ENCODE measurements around the gene LSM11. TPM values are rescaled to one million over a fixed set of nuclear protein-coding genes. Genes with fewer than 3 reads are reported as not detected.

Gene LSM11
- total and polyA plus RNA-seq, 2 of the 4 experiments (the other 2 are of a cell fraction): 1.4 to 3.0 TPM

DNA sequence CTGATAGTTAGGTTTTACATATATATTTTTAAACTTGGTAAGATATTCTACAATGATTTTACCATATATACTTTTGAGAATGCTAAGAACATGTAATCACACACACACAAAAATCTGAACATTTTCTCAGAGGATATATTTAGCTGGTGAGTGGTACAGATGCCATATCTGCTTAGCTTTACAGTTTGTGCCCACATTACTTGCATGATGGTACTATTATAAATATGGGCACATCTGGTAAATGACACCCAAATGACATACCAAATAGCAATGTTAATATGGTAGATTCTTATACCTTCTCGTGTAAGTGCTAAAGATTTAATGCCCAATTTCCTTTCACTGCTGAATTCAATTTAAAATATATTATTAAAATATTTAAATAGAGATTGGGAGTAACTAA lies 56.6 kb downstream of the LSM11 start:
- no peak for ATAC-seq (ENCODE audit: low read depth)
- no peak overlapping the region; the same call in 1 of the 2 replicates for H3K23ac ChIP-seq (ENCODE audit: low read depth, low read length)

More for the DNA sequence above, 56.6 kb downstream of the LSM11 start:
- H2BK15ac ChIP-seq (ENCODE audit: low read depth, low read length): no peak overlapping the region
- dilution Hi-C loops (cut with HindIII; ENCODE audit: low sequenced_read_pairs, unreplicated experiment): loop anchor here (25.0 kb wide), 1 partner anchor 212 kb away; no protein-coding TSS in a partner anchor
- in situ Hi-C loops (cut with MboI; ENCODE audit: low sequenced_read_pairs): no loop called here
- no peaks in the 10 kb centered on the region for H3K9me1 ChIP-seq (ENCODE audit: insufficient read depth, low read length)
- no peaks in the 10 kb centered on the region for H3K27me3 ChIP-seq (ENCODE audit: control insufficient read depth, insufficient read depth, low read length)
- no peak overlapping the region for H3K56ac ChIP-seq (ENCODE audit: extremely low read depth, insufficient read depth, low read length)
- H4K91ac ChIP-seq (ENCODE audit: insufficient read depth, low read depth, low read length): no peak overlapping the region
- no peaks in the 10 kb centered on the region for H3K79me1 ChIP-seq (ENCODE audit: low read depth in 1 of 2, low read length in 2 of 2)
- no peak overlapping the region for H3K4me3 ChIP-seq (ENCODE audit: insufficient read depth, low read depth, low read length)
- no peak overlapping the region for H3K4me2 ChIP-seq (ENCODE audit: low read depth, low read length)
- H2BK5ac ChIP-seq (ENCODE audit: low read depth, low read length, poor library complexity, severe bottlenecking): no peak overlapping the region
- intact Hi-C loops (cut with micrococcal nuclease): no loop called here
- no peaks in the 10 kb centered on the region for H3K4me1 ChIP-seq (ENCODE audit: control insufficient read depth, insufficient read depth, low read length)
- no peak overlapping the region for H2BK20ac ChIP-seq (ENCODE audit: low read depth, low read length)
- DNase-seq: no peak
- H3K9ac ChIP-seq (ENCODE audit: low read depth, low read length): no peak overlapping the region
- H3K18ac ChIP-seq (ENCODE audit: low read depth, low read length): no peak overlapping the region
- peaks cover 7% of the 10 kb centered on the region for H3K36me3 ChIP-seq (ENCODE audit: control insufficient read depth, insufficient read depth, low read length)
- no peak overlapping the region for H2BK120ac ChIP-seq (ENCODE audit: low read depth, low read length)
- no peaks in the 10 kb centered on the region for H4K20me1 ChIP-seq (ENCODE audit: insufficient read depth, low read length)
- H2AK5ac ChIP-seq (ENCODE audit: low read depth, low read length): no peak overlapping the region
- BruUV-seq (replicated peaks): no TSS peak
- no CpG with 5 or more reads among the region's 1 CpG for WGBS, 2 experiments (ENCODE audit: extremely low coverage in 2 of 2, insufficient read length in 1 of 2)
- H4K8ac ChIP-seq (ENCODE audit: low read depth in 2 of 2, low read length in 2 of 2): no peak overlapping the region
- H2AFZ ChIP-seq (replicated peaks; ENCODE audit: low read length, poor library complexity): no peak overlapping the region
- H3K4ac ChIP-seq (ENCODE audit: low read depth, low read length): no peak overlapping the region
- ChIA-PET POLR2A (ENCODE audit: unreplicated experiment) (no interaction called here), CTCF (no interaction called here)
- H4K5ac ChIP-seq (ENCODE audit: low read depth, low read length): no peak overlapping the region
- no peaks in the 10 kb centered on the region for H3K9me3 ChIP-seq (ENCODE audit: control insufficient read depth, insufficient read depth, low read length)
- H3K27ac ChIP-seq (ENCODE audit: insufficient read depth, low read length): no peak overlapping the region
- H3K14ac ChIP-seq (replicated peaks; ENCODE audit: low read depth, low read length): no peak overlapping the region
- TF ChIP-seq NFE2L2 (IDR thresholded peaks at IDR 0.05; ENCODE audit: low read depth, low read length): no peak
- TF ChIP-seq MAFK (IDR thresholded peaks at IDR 0.05; ENCODE audit: low read depth, low read length): no peak
- TF ChIP-seq CEBPB (IDR thresholded peaks at IDR 0.05; ENCODE audit: low read depth, low read length): no peak
- no peak for TF ChIP-seq CHD1 (IDR thresholded peaks at IDR 0.05; ENCODE audit: low read depth, low read length)
- TF ChIP-seq POLR2A (IDR thresholded peaks at IDR 0.05; ENCODE audit: low read depth, low read length): no peak
- TF ChIP-seq SMC3 (IDR thresholded peaks at IDR 0.05; ENCODE audit: low read depth, low read length): no peak
- TF ChIP-seq, protein P1, sequence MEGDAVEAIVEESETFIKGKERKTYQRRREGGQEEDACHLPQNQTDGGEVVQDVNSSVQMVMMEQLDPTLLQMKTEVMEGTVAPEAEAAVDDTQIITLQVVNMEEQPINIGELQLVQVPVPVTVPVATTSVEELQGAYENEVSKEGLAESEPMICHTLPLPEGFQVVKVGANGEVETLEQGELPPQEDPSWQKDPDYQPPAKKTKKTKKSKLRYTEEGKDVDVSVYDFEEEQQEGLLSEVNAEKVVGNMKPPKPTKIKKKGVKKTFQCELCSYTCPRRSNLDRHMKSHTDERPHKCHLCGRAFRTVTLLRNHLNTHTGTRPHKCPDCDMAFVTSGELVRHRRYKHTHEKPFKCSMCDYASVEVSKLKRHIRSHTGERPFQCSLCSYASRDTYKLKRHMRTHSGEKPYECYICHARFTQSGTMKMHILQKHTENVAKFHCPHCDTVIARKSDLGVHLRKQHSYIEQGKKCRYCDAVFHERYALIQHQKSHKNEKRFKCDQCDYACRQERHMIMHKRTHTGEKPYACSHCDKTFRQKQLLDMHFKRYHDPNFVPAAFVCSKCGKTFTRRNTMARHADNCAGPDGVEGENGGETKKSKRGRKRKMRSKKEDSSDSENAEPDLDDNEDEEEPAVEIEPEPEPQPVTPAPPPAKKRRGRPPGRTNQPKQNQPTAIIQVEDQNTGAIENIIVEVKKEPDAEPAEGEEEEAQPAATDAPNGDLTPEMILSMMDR (conservative IDR thresholded peaks at IDR 0.05; ENCODE audit: low read depth, low read length): no peak
- TF ChIP-seq MXI1 (IDR thresholded peaks at IDR 0.05; ENCODE audit: borderline replicate concordance, low read depth, low read length): no peak
- no peak for TF ChIP-seq RCOR1 (IDR thresholded peaks at IDR 0.05; ENCODE audit: insufficient replicate concordance, low read length)
- no peak for TF ChIP-seq RAD21 (IDR thresholded peaks at IDR 0.05; ENCODE audit: low read length)
- TF ChIP-seq, protein P2, sequence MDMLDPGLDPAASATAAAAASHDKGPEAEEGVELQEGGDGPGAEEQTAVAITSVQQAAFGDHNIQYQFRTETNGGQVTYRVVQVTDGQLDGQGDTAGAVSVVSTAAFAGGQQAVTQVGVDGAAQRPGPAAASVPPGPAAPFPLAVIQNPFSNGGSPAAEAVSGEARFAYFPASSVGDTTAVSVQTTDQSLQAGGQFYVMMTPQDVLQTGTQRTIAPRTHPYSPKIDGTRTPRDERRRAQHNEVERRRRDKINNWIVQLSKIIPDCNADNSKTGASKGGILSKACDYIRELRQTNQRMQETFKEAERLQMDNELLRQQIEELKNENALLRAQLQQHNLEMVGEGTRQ (IDR thresholded peaks at IDR 0.05; ENCODE audit: low read depth, low read length): no peak
- TF ChIP-seq MAZ (IDR thresholded peaks at IDR 0.05; ENCODE audit: borderline replicate concordance, low read depth, low read length): no peak
- no peak for TF ChIP-seq FOS (IDR thresholded peaks at IDR 0.05; ENCODE audit: low read depth, low read length)
- TF ChIP-seq BHLHE40 (IDR thresholded peaks at IDR 0.05; ENCODE audit: low read depth, low read length): no peak
- TF ChIP-seq RFX5 (IDR thresholded peaks at IDR 0.05; ENCODE audit: low read depth, low read length): no peak
- TF ChIP-seq, protein P3, sequence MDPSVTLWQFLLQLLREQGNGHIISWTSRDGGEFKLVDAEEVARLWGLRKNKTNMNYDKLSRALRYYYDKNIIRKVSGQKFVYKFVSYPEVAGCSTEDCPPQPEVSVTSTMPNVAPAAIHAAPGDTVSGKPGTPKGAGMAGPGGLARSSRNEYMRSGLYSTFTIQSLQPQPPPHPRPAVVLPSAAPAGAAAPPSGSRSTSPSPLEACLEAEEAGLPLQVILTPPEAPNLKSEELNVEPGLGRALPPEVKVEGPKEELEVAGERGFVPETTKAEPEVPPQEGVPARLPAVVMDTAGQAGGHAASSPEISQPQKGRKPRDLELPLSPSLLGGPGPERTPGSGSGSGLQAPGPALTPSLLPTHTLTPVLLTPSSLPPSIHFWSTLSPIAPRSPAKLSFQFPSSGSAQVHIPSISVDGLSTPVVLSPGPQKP (IDR thresholded peaks at IDR 0.05; ENCODE audit: borderline replicate concordance, low read depth, low read length): no peak
- H2AK9ac ChIP-seq (replicated peaks; ENCODE audit: low read depth, low read length, poor library complexity): no peak overlapping the region
